ENCODE results near the gene IMPG1.

Gene IMPG1

GRCh38 chr6:75991941-75992340 lies 80.5 kb downstream of the IMPG1 start:
- TF ChIP-seq CTCF (IDR thresholded peaks at IDR 0.05; ENCODE audit: low read depth, low read length), result peak; percentile 58; the same call in 1 of the 2 replicates
- H3K36me3 ChIP-seq, result no peaks in the 10 kb centered on the region
- no peaks in the 10 kb centered on the region for H3K27me3 ChIP-seq (ENCODE audit: insufficient read depth, low read depth, severe bottlenecking)
- no peak overlapping the region for H3K27ac ChIP-seq
- H3K4me3 ChIP-seq (ENCODE audit: low read depth, low read length), result no peak overlapping the region
- peak; percentile 66 for DNase-seq
- no peaks in the 10 kb centered on the region for H3K9me3 ChIP-seq (ENCODE audit: severe bottlenecking)

- no peak for TF ChIP-seq CTCF (IDR thresholded peaks at IDR 0.05; ENCODE audit: low read depth, low read length)
- H3K27me3 ChIP-seq (ENCODE audit: insufficient read depth, low read depth, severe bottlenecking), result no peaks in the 10 kb centered on the region
- H3K27ac ChIP-seq, result no peak overlapping the region
- H3K36me3 ChIP-seq, result no peaks in the 10 kb centered on the region
- H3K9me3 ChIP-seq (ENCODE audit: severe bottlenecking), result no peaks in the 10 kb centered on the region
- H3K4me3 ChIP-seq (ENCODE audit: low read depth, low read length), result no peak overlapping the region
- DNase-seq, result no peak
These were observed 85.5 kb downstream of the IMPG1 start for GRCh38 chr6:75986935-75987334.

GRCh38 chr6:75975904-75976303 lies 96.6 kb downstream of the IMPG1 start:
- Histone ChIP-seq H3K27me3 (ENCODE audit: insufficient read depth, low read depth, severe bottlenecking) (no peaks in the 10 kb centered on the region), H3K36me3 (no peaks in the 10 kb centered on the region), H3K4me3 (ENCODE audit: low read depth, low read length) (no peak overlapping the region), H3K9me3 (ENCODE audit: severe bottlenecking) (no peaks in the 10 kb centered on the region), H3K27ac (no peak overlapping the region)
- DNase-seq, result no peak
- TF ChIP-seq CTCF (IDR thresholded peaks at IDR 0.05; ENCODE audit: low read depth, low read length), result no peak

GRCh38 chr6:75970093-75970492 lies 102.4 kb downstream of the IMPG1 start:
- no peak overlapping the region for H3K4me3 ChIP-seq (ENCODE audit: low read depth, low read length)
- no peaks in the 10 kb centered on the region for H3K9me3 ChIP-seq (ENCODE audit: severe bottlenecking)
- TF ChIP-seq CTCF (IDR thresholded peaks at IDR 0.05; ENCODE audit: low read depth, low read length), result no peak
- H3K27me3 ChIP-seq (ENCODE audit: insufficient read depth, low read depth, severe bottlenecking), result no peaks in the 10 kb centered on the region
- no peak for DNase-seq
- H3K36me3 ChIP-seq, result no peaks in the 10 kb centered on the region
- no peak overlapping the region for H3K27ac ChIP-seq

GRCh38 chr6:75968143-75968542 lies 104.3 kb downstream of the IMPG1 start:
- no peaks in the 10 kb centered on the region for H3K27me3 ChIP-seq (ENCODE audit: insufficient read depth, low read depth, severe bottlenecking)
- H3K36me3 ChIP-seq, result no peaks in the 10 kb centered on the region
- DNase-seq, result no peak
- no peak overlapping the region for H3K27ac ChIP-seq
- H3K9me3 ChIP-seq (ENCODE audit: severe bottlenecking), result no peaks in the 10 kb centered on the region
- TF ChIP-seq CTCF (IDR thresholded peaks at IDR 0.05; ENCODE audit: low read depth, low read length), result no peak
- no peak overlapping the region for H3K4me3 ChIP-seq (ENCODE audit: low read depth, low read length)

GRCh38 chr6:75963569-75963968 lies 108.9 kb downstream of the IMPG1 start:
- Histone ChIP-seq H3K27ac (no peak overlapping the region), H3K9me3 (ENCODE audit: severe bottlenecking) (no peaks in the 10 kb centered on the region), H3K4me3 (ENCODE audit: low read depth, low read length) (no peak overlapping the region), H3K27me3 (ENCODE audit: insufficient read depth, low read depth, severe bottlenecking) (no peaks in the 10 kb centered on the region), H3K36me3 (no peaks in the 10 kb centered on the region)
- no peak for TF ChIP-seq CTCF (IDR thresholded peaks at IDR 0.05; ENCODE audit: low read depth, low read length)
- no peak for DNase-seq

All from WERI-Rb-1 (cell line).